AG04449 (cell line): ENCODE measurements around the gene HSPE1.

ENCODE experiments used
- CTCF ChIA-PET: fragments of 350-600 bp; formaldehyde crosslinking; extraction: SDS; loops from one replicate; lab custom pipeline; 2021; ENCODE audit warnings: antibody characterized with exemption; lab: Yijun Ruan, JAX
- POLR2A ChIA-PET: fragments of 400-600, 350-600 bp; formaldehyde crosslinking; extraction: SDS; loops from one replicate; lab custom pipeline; 2020; ENCODE audit warnings: antibody characterized with exemption, inconsistent platforms; lab: Yijun Ruan, JAX
- DNase-seq: peaks from one replicate; pipeline ENCODE4 v3.0.0-alpha.2; 2010; ENCODE audit warnings: low read depth, low spot score
- H3K4me3 ChIP-seq: 2 replicates; pipeline ENCODE4 v1.5.1; 2011; ENCODE audit warnings: low read depth, mild to moderate bottlenecking, control low read depth, low read length
- CTCF ChIP-seq: IDR thresholded peaks from one replicate; pipeline ENCODE4 v1.5.1; 2011; ENCODE audit warnings: mild to moderate bottlenecking, moderate library complexity, low read length, control low read depth, inconsistent platforms; ENCODE audit not compliant: insufficient read depth; ENCODE audit errors: missing control alignments

Gene HSPE1

GRCh38 chr2:197453914-197454398 is 46.2 kb upstream of the HSPE1 start:
- POLR2A ChIA-PET = interaction anchor here (1.1 to 2.5 kb wide), 4 partner anchors 12 to 46 kb away, joined by 4 to 25 read pairs (median 11); partner anchors contain the start of genes HSPD1, HSPE1 and SF3B1
- peak overlapping the region; percentile 99 for H3K4me3 ChIP-seq
- peak; percentile 67 for DNase-seq
- no peak for TF ChIP-seq CTCF
- CTCF ChIA-PET = interaction anchor here (1.1 kb wide), 1 partner anchor 16 kb away, joined by 4 read pairs; no protein-coding TSS in a partner anchor

GRCh38 chr2:197454923-197455322 is 45.3 kb upstream of the HSPE1 start:
- ChIA-PET POLR2A (interaction anchor here (2.5 kb wide), 1 partner anchor 20 kb away, joined by 25 read pairs; the partner anchor contains the start of gene SF3B1), CTCF (no interaction called here)
- peak overlapping the region; percentile 99 for H3K4me3 ChIP-seq
- no peak for TF ChIP-seq CTCF
- no peak for DNase-seq

GRCh38 chr2:197455428-197455827 is 44.8 kb upstream of the HSPE1 start:
- no peak for DNase-seq
- no peak for TF ChIP-seq CTCF
- no peak overlapping the region for H3K4me3 ChIP-seq
- ChIA-PET CTCF (no interaction called here), POLR2A (no interaction called here)

- no peak overlapping the region for H3K4me3 ChIP-seq
- POLR2A ChIA-PET = no interaction called here
- no peak for TF ChIP-seq CTCF
- DNase-seq = no peak
- CTCF ChIA-PET = no interaction called here
Measured at GRCh38 chr2:197460649-197461048, 39.5 kb upstream of the HSPE1 start.

- CTCF ChIA-PET = no interaction called here
- POLR2A ChIA-PET = no interaction called here
- no peak for DNase-seq
- no peak overlapping the region for H3K4me3 ChIP-seq
- TF ChIP-seq CTCF = no peak
Measured at GRCh38 chr2:197461057-197461456, 39.1 kb upstream of the HSPE1 start.

- ChIA-PET CTCF (interaction anchor here (0.6 to 1.3 kb wide), 3 partner anchors 10 to 351 kb away, joined by 3 read pairs; no protein-coding TSS in a partner anchor), POLR2A (interaction anchor here (1.4 kb wide), 1 partner anchor 30 kb away, joined by 4 read pairs; the partner anchor contains the start of gene SF3B1)
- DNase-seq = no peak
- no peak overlapping the region for H3K4me3 ChIP-seq
- no peak for TF ChIP-seq CTCF
Measured at GRCh38 chr2:197464175-197464574, 36.0 kb upstream of the HSPE1 start.
